Choroid plexus epithelial cell (primary cell): Measurements from ENCODE around the gene CCDC24.

Experiments
- DNase-seq: peaks from one replicate; pipeline ENCODE4 v3.0.0-alpha.2; 2010; ENCODE audit warnings: low read depth
- H3K4me3 ChIP-seq: 2 replicates; pipeline ENCODE4 v1.5.1; 2011; ENCODE audit warnings: low read depth, mild to moderate bottlenecking, control low read depth, low read length, moderate library complexity
- CTCF ChIP-seq: conservative IDR thresholded peaks from 2 replicates; pipeline ENCODE4 v1.5.1; 2011; ENCODE audit warnings: low read depth, mild to moderate bottlenecking, control low read depth, inconsistent platforms, low read length, moderate library complexity

The CCDC24 gene

GRCh38 chr1:43947874-43948437, 43.4 kb upstream of the CCDC24 start:
- no peak for DNase-seq
- TF ChIP-seq CTCF, result no peak
- peak overlapping the region; percentile 96 for H3K4me3 ChIP-seq

DNA sequence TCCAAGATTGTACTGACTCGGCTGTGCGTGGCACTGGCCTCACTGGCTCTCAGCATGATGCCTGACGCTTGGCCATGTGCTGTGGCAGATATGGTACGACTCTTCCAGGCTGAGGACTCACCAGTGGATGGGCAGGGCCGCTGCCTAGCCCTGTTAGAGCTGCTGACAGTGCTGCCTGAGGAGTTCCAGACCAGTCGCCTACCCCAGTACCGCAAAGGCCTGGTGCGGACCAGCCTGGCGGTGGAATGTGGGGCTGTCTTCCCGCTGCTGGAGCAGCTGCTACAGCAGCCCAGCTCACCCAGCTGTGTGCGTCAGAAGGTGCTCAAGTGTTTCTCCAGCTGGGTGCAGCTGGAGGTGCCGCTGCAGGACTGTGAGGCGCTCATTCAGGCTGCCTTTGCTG, 41.7 kb upstream of the CCDC24 start:
- DNase-seq, result no peak
- no peak overlapping the region for H3K4me3 ChIP-seq
- no peak for TF ChIP-seq CTCF

- H3K4me3 ChIP-seq, result no peak overlapping the region
- DNase-seq, result no peak
- TF ChIP-seq CTCF, result no peak
Measured at GRCh38 chr1:43951021-43951985, 40.1 kb upstream of the CCDC24 start.

DNA sequence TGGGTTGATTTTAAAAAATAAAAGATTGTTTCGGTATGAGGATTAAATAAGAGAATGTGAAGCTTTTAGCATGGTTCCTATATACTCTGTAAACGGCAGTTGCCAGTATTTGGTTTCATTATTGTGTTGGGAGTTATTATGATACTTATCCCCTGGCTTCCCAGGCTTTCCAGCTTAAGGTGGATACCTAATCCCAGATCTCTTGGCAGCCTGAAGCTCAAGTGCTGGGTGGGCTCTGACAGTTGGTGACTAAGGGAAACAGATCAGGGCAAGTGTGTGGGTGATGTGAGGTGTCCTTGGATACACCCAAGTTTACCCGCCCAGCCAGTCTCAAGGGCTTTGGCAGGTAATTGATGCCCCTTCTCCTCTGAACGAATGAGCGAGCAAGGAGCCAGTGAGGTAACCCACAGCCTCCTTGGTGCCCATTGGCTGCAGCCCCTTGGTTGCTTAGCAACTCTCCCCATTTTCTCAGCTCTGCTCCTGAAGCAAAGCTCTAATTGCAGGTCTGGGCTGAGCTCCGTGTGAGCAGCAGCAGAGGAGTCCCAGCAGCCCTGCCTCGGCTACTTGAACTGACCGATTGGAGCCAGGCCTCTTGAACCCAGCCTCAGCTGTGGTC, 38.6 kb upstream of the CCDC24 start:
- no peak for DNase-seq
- no peak overlapping the region for H3K4me3 ChIP-seq
- TF ChIP-seq CTCF, result no peak

DNA sequence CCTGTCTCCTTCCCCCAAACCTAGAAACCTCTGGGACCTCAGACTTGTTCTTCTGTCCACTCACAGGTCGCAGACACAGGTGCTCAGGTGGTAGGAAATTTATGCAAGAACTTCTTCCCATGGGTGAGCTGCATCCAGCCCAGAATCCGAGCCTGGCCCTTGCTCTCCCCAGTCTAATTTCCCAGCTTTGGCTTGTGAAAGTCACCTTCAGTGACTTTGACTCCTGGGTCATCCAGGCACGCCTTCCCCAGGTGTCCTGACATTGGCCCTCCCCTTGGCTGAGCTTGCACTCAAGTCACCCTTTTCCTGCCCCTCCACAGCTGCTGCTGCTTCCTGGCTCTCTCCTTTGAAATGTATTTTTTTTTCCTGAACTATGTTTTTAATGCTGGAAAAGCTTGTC, 38.0 kb upstream of the CCDC24 start:
- no peak for TF ChIP-seq CTCF
- no peak overlapping the region for H3K4me3 ChIP-seq
- no peak for DNase-seq

DNA sequence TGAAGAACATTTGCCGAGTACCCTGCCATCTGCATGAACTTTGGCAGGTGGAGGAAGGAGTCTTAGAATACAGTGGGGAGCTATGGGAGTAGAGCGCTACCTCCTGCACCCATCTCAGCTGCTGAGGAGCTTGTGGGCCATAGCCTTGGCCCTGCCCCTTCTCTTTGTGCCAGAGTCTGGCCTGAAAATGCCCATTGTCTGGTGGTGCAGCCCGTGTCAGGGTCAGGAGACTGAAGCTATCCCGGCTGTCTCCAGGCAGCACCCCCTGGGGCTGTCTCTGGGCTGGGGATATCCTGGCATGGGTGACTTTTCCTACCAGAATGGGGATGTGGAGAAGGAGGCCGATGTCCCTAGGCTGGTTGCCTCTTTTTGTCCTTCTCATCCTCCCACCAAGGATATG, 37.4 kb upstream of the CCDC24 start:
- no peak overlapping the region for H3K4me3 ChIP-seq
- TF ChIP-seq CTCF, result no peak
- DNase-seq, result no peak
